ENCODE results near the gene CDC25B.
"Not testable (repeated sequence)": the region's sequence is repeated elsewhere in the genome, so short reads cannot be mapped to it uniquely, and the experiment has no call there.

The CDC25B gene

DNA sequence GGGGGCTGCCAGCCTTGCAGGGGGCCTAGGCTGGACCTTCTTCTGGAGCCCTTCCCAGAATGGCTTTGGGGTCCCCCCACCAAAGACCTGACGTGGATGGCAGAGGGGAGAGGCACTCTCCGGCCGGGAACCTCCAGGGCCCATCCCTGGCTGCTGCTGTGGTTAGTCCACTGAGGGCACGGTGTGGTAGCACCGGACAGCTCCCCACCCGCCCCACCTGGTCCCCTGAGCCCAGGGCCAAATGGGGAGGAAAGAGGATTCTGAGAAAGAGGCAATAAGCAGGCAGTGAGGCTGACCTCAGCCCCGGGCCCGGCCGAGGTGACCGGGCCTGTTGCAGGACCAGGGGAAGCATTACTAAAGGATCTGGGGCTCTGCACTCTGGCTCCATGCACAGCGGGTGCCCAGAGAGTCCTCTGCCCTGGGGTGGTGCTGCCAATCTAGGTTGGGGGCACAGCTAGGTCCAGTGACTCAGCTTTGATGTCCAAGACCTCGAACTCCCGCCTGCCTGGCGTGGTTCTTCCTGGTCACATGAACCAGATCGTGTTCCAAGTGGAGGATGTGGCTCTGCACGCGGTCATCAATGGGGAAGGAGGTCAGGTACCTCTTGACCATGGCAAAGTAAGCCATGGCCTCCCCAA lies 11.8 kb upstream of the CDC25B start:
- in situ Hi-C loops (cut with HindIII; ENCODE audit: low sequenced_read_pairs): no loop called here

DNA sequence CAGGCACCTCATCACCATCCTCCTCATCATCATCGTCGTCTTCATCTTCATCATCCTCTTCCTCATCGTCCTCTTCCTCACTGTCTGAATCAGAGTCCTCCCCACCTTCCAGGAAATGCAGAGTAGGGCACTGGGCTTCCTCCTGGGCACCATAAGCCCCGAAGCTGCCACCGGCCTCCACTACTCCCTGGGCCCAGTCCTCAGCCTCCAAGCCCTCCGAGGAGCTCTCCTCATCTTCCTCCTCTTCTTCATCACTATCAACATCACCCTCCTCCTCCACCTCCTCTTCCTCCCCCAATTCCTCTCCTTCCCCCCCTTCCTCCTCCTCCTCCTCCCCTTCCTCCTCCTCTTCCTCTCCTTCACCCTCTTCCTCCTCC lies 11.3 kb upstream of the CDC25B start:
- in situ Hi-C loops (cut with HindIII; ENCODE audit: low sequenced_read_pairs): no loop called here

DNA sequence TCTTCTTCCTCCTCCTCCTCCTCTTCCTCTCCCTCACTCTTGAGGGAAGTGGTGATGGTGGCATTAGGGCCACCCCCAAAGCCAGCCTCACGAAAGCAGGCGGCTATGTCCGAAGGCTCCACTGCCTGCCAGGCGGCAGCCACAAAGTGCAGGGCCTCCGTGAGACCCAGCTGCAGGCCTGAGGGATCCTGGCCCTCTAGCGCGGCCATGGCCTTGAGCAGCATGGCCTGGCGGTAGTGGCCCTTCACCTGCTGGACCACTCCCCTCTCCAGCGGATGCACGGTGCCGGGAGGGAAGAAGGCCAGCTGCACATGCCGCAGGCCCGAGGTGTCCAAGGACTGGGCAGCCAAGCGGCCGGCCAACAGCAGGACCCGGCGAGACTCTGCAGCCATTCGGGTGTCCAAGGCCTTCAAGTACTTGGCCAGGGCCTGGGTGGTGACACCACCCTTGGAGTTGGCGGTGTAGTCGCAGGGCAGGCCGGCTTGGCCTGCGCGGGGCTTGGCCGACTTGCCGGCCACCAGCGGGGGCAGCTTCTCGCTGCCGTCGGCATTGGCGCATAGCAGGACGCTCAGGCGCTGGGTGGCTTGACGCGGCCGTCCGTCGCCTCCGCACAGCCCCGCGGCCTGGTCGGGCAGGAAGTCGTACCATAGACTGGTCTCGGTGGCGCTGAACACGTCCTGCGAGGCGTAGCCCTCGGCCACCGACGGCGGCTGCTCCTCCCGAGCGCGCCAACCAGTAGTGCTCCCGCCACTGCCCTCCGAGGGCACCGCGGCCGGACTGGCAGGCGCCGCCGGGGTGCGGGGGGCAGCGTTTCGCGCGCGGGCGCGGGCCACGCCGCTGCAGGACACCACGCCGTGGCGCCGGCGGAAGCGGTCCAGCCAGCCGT lies 10.6 kb upstream of the CDC25B start:
- in situ Hi-C loops (cut with HindIII; ENCODE audit: low sequenced_read_pairs): no loop called here

DNA sequence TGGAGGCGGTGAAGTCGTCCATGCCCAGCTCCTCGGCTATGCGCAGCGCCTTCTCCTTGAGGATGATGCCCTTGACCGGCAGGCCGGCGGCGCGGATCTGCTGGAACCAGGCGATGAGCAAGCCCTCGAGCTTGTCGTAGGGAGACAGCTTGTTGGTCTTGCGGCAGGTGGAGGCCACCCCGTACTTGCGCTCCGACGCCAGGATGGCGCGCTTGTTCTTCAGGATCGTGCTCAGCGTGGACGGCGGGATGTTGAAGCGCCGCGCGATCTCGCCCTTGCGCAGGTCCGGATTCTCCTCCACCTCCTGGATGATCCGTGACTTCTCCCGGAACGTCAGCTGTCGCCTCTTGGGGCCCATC lies 10.0 kb upstream of the CDC25B start:
- in situ Hi-C loops (cut with HindIII; ENCODE audit: low sequenced_read_pairs): no loop called here

DNA sequence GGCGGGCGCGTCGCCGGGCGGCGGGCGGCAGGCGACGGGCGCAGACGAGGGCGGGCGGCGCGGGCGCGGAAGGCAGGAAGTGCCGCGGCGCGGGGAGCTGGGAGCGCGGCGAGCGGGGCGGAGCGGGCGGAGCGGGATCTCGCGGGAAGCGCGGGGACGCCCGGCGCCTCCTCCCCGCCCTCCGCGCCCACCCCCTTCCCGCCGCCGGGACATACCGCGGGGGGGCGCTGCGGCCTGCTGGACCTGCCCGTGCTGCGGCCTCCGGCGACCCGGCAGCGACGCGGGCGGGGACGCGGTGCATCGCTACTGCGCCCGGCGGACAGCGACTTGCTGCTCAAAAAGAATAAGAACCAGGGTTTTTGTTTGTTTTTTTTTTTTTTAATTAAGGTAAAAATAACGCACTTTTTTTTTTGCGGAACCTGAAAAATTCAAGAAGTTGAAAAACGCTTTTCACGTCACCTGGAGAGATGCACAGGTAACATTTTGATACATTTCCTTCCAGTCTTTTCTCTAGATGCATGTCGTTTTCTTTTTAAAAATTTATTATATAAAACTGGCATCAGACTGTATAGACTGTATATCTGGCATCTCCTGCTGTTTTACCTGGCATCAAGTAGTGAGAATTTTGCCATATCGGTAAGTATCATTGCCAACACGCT lies 9.3 kb upstream of the CDC25B start, which contains the start of gene CENPB:
CENPB (minus strand) TSS at position 76 of the 659 bp plus-strand sequence. CDS start 257 bp downstream, outside the sequence.
- in situ Hi-C loops (cut with HindIII; ENCODE audit: low sequenced_read_pairs): no loop called here

DNA sequence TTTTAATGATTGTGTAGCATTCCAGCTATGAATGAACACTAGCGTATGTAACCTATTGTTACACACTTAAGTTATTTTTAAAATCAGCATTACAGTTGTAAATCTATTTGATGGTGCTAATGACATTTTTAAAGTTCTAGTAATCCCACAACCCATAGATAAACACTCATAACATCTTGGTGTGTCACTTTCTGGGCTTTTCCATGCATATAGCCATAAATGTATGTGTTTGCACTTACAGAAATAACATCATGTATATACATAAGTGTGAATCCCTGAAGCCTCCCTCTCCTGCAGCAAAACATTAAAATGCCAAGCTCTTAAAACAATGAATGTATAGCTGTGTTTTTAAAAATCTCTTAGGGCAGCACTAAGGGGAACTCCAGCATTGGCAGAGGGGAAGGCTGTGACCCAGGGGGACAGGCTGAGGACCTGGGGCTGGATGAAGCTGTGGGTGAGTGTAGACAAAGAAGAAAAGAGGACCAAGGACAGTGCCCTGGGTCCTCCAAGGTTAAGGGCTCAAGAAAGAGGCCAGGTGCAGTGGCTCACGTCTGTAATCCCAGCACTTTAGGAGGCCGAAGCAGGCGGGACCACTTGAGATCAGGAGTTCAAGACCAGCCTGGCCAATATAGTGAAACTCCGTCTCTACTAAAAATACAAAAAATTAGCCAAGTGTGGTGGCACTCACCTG lies 8.6 kb upstream of the CDC25B start:
- in situ Hi-C loops (cut with HindIII; ENCODE audit: low sequenced_read_pairs): no loop called here

DNA sequence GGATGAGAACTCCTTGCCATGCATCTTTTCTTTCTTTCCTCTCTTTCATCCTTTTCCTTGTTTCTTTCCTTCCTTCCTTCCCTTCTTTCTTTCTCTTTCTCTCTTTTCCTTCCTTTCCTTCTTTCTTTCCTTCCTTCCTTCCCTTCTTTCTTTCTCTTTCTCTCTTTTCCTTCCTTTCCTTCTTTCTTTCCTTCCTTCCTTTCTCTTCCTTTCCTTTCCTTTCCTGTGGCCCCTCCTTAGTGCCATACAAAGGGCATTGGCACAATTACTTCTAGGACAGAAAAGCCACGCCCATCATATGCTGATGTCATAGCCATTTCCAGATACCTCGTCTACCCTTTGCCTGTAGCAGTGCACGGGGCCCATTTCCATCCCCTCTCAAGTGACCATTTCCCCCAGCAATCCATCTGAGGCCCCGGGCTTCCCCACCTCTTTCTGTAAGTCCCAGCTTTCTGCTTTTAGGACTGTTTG lies 7.4 kb upstream of the CDC25B start:
- in situ Hi-C loops (cut with HindIII; ENCODE audit: low sequenced_read_pairs): no loop called here

DNA sequence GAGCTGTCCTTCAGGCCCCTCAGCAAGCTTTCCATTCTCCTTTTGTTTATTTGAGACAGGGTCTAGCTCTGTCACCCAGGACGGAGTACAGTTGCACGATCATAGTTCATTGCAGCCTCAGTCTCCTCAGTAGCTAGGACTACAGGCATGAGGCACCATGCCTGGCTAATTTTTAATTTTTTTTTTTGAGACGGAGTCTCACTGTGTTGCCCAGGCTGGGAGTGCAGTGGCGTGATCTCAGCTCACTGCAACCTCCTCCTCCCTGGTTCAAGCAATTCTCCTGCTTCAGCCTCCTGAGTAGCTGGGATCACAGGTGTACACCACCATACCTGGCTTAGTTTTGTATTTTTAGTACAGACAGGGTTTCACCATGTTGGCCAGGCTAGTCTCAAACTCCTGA lies 6.9 kb upstream of the CDC25B start:
- in situ Hi-C loops (cut with HindIII; ENCODE audit: low sequenced_read_pairs): not testable (repeated sequence)

DNA sequence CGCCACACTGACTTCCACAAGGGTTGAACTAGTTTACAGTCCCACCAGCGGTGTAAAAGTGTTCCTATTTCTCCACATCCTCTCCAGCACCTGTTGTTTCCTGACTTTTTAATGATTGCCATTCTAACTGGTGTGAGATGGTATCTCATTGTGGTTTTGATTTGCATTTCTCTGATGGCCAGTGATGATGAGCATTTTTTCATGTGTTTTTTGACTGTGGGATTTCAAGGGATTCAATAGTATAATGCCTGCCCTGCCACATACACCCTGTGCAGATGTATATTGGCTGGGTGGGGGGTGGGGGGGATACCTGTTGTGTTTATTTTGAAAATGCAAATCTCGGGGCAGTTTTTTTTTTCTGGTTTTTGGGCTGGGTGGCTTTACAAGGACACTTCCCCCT lies 1.9 kb upstream of the CDC25B start:
- in situ Hi-C loops (cut with HindIII; ENCODE audit: low sequenced_read_pairs): not testable (repeated sequence)

DNA sequence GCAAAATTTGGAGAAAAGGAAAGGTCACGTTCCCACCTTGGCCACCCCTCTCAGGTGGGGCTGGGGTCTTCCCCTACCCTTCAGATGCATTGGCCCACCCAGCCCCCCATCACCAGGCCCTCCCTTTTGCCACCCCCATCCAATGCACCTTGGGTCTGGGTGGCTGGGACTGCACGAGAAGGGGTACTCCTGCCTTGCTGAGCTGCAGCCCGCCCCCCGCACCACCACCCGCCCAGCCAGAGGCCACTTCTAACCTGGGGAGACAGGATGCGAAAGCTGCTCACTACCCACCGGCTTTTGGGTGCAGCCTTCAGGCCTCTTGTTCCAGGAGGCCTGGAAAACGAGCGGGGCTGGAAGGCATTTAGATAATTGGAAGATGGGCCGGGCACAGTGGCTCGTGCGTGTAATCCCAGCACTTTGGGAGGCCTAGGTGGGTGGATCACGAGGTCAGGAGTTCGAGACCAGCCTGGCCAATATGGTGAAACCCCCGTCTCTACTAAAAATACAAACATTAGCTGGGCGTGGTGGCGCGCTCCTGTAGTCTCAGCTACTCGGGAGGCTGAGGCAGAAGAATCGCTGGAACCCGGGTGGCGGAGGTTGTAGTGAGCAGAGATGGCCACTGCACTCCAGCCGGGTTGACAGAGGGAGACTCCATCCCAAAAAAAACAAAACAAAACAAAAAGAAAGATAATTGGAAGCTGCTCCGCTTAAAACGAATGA lies 1.2 kb upstream of the CDC25B start:
- in situ Hi-C loops (cut with HindIII; ENCODE audit: low sequenced_read_pairs): no loop called here

DNA sequence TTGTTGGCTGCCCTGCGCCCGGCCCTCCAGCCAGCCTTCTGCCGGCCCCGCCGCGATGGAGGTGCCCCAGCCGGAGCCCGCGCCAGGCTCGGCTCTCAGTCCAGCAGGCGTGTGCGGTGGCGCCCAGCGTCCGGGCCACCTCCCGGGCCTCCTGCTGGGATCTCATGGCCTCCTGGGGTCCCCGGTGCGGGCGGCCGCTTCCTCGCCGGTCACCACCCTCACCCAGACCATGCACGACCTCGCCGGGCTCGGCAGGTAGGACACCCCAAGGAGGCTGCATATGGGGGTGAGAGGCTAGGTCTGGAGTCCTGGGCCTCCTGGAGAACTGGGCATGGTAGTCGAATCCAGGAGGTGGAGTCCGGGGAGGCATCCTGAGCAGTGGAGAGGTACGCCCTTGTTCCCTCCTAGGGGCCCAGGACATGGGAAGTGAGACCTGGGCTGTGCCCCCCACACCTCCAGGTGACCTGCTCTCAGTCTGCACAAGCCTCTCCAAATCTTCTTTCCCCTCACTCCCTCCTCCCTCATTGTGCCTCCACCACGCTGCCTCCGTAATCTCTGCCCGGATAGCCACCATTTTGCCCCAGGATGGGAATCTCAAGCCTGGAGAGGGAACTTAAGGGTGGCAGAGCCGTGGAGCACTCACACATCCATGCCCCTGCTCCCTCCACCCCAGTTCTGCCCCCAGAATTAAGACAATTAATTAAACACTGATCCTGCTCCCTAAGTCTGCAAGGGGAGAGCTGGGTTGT lies 541 bp downstream of the CDC25B start:
- in situ Hi-C loops (cut with HindIII; ENCODE audit: low sequenced_read_pairs): no loop called here

DNA sequence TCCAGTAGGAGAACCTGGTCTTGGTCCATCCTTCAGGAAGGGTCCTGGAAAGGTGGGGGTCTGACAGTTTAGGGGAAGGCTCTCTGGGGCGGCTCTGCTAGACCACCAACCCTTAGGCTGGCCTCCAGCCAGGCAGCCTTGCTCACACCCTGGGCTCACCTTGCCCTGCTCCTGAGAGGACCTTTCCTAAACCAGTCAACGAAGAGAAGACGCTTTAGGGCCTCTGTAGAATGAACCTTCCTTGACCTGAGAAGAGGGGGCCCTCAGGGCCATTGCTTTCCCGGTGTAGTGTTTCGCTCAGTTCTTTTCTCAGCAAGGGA lies 1.1 kb downstream of the CDC25B start:
- in situ Hi-C loops (cut with HindIII; ENCODE audit: low sequenced_read_pairs): no loop called here

DNA sequence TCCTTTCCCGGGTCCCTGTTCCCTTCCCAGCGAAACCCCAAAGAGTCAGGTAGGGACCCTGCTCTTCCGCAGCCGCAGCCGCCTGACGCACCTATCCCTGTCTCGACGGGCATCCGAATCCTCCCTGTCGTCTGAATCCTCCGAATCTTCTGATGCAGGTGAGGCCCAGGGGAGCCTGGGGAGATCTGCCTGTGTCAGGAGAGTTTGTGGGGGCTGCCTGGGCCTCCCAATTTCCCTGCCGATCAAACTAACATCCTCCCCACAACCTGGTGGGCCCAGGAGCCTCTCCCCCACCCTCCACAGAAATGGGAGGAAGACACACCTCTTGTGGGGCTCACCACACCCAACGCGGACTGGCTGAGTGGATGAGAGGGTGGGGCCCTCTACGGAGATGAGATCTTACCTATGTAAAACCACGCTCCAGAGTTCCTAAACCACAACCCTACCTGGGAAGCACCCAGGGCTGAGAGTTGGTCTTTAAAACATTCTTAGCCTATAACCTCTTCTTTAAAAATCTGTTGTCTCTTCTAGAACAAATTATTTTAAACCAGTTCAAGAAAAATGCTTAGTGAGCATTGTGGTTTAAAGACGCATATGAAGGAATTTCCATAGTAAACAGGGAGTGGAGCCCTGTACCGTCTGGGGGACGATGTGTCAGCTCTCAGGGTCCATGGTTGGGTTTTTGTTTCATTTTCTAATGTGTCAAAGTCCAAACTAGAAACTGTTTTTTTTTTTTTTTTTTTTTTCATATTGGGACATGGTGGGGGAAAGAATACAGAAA lies 1.7 kb downstream of the CDC25B start:
- in situ Hi-C loops (cut with HindIII; ENCODE audit: low sequenced_read_pairs): no loop called here

DNA sequence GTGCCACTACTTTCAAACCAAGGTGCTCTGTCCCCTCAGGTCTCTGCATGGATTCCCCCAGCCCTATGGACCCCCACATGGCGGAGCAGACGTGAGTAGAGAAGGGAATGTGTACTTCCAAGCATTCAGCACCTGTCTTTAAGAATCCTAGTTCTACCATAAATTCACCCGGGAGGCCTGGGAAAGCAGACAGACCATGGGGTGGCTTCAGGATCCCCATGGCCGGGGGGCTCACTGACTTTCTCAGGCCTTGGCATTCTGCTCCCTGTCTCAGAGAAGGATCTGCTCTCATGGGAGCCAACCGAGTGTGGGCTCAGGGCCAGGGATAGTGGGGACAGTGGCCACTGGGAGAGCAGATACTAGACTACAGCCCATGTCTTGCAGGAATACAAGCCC lies 2.3 kb downstream of the CDC25B start:
- in situ Hi-C loops (cut with HindIII; ENCODE audit: low sequenced_read_pairs): no loop called here

DNA sequence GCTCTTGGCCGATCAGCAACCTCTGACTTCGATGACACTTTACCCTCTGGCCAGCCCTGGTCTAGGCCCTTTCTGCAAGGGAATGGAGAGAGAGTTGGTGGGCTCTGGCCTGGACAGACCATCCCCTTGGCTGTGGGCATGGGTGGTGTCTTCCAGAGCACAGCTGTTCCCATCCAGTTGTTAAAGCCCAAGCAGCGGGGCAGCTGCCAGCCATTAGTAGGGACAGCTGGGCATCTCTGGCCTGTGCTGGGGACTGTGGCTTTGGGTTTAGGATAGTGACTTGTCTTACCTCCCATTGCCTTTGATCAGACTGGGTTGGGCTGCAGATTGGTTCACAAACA lies 2.8 kb downstream of the CDC25B start:
- in situ Hi-C loops (cut with HindIII; ENCODE audit: low sequenced_read_pairs): no loop called here

DNA sequence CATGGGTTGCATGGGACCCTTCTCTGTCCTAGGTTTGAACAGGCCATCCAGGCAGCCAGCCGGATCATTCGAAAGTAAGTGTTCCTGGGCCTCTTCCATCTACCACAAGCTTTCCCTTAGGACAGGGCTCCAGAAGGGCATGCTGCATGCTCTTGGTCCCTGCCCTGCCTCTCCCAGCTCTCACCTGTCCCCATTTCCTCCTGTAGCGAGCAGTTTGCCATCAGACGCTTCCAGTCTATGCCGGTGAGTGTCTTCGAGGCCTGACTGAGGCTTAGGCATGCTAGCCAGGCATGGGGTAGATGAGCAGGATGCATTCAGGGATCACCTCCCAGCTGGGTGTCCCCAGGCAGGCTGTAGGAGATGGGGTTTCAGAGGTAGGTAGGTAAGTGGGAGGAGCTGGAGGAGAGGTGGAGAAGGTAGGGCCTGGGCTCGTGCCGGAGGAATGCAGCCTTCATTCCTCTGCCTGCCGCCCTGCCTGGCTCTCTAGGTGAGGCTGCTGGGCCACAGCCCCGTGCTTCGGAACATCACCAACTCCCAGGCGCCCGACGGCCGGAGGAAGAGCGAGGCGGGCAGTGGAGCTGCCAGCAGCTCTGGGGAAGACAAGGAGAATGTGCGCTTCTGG lies 4.3 kb downstream of the CDC25B start:
- in situ Hi-C loops (cut with HindIII; ENCODE audit: low sequenced_read_pairs): no loop called here

DNA sequence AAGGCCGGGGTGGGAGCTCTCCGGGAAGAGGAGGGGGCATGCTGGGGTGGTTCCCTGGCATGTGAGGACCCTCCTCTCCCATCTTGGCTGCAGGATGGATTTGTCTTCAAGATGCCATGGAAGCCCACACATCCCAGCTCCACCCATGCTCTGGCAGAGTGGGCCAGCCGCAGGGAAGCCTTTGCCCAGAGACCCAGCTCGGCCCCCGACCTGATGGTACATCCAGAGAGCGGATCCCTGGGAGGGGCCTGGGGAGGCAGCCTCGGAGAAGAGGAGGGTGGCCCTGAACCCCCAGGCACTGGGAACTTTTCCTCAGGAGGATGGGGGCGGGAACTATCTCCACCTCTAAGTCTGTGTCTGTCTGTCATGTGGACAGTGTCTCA lies 4.8 kb downstream of the CDC25B start:
- in situ Hi-C loops (cut with HindIII; ENCODE audit: low sequenced_read_pairs): no loop called here

DNA sequence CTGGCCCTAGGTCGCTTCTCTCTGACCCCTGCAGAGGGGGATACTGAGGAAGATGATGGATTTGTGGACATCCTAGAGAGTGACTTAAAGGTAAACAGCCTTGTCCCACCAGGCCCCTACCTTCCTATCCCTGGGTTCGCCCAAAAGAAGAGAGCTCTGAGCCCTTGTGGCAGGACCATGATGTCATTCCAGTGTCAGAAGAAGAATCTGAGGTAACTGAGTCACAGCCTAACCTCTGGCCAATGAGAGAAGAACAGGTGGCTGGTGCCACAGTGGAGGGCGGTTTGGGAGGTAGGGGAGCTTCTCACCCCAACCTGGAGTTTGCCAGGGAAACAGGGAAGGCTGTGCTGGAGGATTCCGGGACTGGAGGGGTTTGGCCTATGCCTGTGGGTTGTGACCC lies 5.2 kb downstream of the CDC25B start:
- in situ Hi-C loops (cut with HindIII; ENCODE audit: low sequenced_read_pairs): no loop called here

DNA sequence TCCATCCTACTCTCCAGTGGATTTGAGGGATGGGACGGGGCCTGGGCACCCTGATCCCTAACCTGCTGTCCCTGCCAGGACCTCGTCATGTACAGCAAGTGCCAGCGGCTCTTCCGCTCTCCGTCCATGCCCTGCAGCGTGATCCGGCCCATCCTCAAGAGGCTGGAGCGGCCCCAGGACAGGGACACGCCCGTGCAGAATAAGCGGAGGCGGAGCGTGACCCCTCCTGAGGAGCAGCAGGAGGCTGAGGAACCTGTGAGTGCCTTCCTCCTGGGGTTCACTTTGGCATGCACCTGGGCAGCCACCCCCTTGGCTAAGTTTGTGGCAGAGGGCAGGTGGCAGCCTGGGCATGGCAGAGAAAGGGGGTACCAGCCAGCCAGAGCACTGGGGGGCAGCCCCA lies 5.7 kb downstream of the CDC25B start:
- in situ Hi-C loops (cut with HindIII; ENCODE audit: low sequenced_read_pairs): no loop called here

All from DLD1 (cell line).